Measurements from ENCODE around the gene RNGTT.
"Not testable (repeated sequence)": the region's sequence is repeated elsewhere in the genome, so short reads cannot be mapped to it uniquely, and the experiment has no call there.

RNGTT gene

DNA sequence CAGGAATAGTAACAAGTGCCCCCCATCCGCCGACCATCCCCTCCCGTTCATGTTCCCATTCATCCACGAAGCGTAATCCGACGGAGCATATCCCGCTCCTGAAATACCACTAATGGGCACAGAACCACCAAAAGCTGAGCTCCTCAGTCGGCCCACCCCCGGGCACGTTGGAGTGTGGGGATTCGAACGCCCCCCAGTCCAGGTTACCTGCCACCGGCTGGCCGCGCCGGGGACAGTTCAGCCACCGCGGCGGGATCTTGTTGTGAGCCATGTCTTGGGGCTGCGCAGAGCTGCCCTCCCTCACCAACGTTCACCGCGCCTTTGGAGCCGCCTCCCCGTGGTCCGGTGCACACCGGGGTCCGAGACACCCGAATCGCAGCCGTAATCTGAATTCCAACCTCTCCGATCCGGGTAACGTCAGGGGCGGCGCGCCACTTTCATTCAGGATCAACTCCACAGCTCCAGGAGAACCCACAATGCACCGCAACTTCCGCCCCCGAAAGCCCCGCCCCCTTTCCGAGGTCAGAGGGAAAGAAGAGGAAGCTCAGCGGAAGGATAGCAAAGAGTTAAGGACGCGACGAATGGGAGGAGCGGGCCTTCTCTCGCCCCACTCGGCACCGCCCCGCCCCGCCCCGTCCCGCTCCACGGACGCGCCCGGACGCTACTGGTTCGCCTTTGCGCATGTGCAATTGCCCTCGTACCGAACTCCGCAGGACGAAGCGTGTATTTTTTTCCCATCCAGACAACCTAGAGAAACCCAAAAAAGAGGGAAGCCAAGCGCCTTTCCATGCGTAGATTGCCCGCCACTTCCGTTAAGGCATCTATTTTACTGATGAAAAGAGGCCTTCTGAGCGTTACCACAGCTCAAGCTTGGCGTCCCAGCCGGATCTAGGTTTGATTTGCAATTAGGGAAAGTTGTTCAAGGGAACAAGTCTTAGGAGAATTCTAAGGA, at the start of gene RNGTT:
TSS of gene RNGTT (minus strand) at position 480 of the 952 bp plus-strand sequence. CDS start at position 271, 209 bp downstream.
- peak; percentile 97 for DNase-seq (ENCODE audit: low read depth)

DNA sequence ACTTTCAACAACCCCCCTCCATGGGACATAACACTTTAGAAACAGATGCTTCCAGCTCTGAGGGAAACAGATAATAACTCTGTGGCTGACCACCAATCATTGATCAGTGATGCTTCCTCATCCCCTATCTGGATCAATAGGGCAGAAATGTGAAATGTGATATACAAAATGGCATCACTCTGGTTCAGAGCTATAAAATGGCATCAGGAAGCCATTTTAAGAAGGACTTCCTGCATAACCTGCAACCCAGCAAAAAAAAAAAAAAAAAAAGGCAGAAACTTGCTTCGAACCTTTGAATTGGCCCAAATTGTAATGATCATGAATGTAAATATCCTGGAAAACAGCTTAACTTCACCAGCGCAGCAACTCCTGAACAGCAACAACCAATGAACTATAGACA, 48.0 kb upstream of the RNGTT start:
- no peak for DNase-seq (ENCODE audit: low read depth)

DNA sequence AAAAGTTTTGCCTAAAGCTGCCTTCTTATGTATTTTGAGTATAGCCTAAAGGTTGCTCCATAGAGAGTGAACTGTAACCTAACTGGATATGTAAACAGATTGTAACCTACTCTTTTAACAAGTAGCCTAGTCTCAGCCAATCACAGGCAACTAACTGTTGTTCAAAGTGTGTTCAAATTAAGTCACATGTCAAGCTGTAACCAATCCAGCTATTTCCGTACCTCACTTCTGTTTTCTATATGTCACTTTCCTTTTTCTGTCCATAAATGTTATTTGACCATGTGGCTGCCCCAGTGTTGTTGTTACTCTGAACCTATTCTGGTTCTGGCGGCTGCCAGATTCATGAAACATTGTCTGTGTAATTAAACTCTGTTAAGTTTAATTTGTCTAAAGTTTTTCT, 47.4 kb upstream of the RNGTT start:
- no peak for DNase-seq (ENCODE audit: low read depth)

DNA sequence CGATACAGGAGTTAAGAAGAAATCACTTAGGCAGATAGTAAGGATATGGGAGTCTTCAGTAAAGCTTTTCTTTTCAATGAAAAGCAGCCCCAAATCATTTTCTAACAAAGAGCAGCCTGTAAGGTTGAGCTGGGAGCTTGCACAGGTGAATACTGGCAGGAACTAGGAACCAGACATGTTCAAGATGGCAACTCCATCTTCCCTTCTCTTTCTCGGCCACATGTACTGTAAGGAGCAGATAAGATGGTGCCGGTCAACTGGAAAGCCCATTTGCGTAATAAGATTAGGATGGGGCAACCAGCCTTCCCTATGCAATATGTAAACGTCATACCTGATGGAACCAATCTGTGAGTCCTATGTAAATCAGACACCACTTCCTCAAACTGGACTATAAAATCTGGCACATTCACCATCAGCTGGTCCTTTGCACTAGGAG, 46.2 kb upstream of the RNGTT start:
- no peak for DNase-seq (ENCODE audit: low read depth)

DNA sequence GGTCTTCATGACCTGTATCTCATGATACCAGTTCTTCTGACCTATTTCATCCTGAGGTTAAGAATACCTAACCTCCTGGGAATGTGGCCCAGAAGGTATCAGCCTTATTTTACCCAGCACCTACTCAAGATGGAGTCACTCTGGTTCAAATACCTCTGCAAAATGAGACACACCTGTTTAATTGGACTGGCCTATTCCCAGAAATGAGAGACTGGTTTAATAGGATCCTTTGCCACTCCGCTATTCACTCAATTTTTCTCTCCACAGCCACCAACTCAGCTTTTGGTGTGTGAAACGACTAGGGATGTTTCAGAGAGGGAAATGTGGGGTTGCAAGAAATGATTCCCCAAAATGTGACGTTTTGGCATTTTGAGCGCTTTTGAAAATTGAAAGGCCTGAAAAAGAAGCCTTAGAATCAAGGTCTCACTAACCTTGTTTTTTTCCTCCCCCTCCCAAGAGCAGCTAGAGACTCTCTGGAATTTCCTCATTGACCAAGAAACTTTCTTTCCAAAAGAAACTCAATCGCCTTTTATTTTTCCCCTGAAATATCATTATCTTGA, 45.5 kb upstream of the RNGTT start:
- no peak for DNase-seq (ENCODE audit: low read depth)

DNA sequence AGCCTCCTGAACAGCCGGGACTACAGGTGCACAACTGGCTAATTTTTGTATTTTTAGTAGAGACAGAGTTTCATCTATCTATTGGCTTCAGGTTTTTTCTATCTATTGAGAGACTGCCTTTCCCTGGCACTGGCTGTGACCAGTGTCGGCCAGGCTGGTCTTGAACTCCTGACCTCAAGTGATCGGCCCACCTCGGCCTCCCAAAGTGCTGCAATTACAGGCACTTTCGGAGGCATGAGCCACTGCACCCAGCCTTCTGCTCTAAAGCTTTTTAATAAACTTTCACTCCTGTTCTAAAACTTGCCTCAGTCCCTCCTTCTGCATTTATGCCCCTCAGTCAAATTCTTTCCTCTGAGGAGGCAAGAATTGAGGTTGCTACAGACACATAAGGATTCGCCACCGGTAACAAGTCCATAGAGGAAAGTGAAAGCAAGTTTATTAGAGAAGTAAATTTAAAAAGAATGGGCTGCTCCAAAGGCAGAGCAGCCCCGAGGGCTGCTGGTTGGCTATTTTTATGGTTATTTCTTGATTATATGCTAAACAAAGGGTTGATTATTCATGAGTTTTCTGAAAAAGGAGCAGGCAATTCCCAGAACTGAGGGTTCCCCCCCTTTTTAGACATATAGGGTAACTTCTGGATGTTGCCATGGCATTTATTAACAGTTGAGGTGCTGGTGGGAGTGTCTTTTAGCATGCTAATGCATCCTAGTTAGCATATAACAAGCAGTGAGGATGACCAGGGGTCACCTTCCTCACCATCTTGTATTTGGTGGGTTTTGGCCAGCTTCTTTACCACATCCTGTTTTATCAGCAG, 44.8 kb upstream of the RNGTT start:
- DNase-seq (ENCODE audit: low read depth): no peak

DNA sequence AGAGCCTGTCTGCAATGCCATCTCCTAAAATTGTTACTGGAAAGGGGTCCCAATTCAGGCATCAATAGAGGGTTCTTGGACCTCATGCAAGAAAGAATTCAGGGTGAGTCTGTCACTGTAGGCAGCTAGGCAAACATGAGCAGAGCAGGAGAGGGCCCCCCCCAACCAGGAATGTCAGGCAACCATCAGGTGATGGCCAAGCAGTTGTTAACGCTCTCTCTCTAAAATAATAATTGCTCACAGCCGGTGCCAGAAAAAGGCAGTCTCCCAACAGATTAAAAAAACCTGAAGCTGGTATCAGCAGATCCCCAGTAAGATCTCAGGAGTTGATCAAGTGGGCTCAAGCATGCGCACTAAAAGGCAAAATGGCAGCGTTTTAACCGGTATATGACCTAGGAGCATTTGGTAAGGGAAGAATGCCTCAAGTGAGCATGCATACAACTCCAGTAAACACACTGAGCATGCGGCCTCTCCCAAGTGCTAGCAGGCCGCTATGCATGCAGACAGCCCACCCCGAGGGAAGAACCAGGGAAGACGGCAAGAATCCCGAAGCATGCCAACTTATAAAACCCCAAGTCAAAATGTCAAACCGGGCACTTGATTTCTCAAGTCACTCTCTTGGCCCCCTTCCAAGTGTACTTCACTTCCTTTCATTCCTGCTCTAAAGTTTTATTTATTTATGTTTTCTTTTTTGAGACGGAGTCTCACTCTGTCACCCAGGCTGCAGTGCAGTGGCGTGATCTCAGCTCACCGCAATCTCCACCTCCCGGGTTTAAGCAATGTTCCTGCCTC, 44.0 kb upstream of the RNGTT start:
- DNase-seq (ENCODE audit: low read depth): no peak

DNA sequence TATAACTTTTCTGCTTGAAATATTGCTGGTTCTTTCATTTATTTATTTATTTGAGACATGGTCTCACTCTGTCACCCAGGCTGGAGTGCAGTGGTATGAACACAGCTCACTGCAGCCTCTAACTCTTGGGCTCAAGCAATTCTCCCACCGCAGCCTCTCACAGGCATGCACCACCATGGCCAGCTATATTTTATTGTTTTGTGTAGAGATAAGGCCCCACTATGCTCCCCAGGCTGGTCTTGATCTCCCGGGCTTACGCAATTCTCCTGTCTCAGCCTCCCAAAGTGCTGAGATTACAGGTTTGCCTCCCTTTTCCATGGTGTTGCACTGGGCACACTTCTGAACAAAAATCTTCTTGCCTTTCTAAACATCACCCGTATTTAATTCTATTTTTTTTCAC, 39.1 kb upstream of the RNGTT start:
- no peak for DNase-seq (ENCODE audit: low read depth)

DNA sequence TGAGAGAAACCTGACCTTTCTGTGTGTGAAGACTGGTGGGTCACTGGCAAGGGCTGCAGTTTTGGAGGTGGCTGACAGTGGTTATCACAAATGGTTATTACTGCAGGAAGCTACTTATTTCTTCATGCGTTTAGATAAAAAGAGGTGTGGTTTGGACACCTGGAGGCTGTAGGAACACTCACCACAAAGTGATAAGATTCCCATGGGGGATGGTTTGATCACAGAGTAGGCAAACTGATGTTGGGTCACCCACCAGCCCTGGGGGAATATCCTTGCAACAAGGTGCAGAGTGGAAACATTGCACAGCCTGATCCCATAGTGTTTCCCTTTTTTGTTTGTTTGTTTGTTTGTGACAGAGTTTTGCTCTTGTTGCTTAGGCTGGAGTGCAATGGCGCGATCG, 33.9 kb upstream of the RNGTT start:
- DNase-seq (ENCODE audit: low read depth): no peak

DNA sequence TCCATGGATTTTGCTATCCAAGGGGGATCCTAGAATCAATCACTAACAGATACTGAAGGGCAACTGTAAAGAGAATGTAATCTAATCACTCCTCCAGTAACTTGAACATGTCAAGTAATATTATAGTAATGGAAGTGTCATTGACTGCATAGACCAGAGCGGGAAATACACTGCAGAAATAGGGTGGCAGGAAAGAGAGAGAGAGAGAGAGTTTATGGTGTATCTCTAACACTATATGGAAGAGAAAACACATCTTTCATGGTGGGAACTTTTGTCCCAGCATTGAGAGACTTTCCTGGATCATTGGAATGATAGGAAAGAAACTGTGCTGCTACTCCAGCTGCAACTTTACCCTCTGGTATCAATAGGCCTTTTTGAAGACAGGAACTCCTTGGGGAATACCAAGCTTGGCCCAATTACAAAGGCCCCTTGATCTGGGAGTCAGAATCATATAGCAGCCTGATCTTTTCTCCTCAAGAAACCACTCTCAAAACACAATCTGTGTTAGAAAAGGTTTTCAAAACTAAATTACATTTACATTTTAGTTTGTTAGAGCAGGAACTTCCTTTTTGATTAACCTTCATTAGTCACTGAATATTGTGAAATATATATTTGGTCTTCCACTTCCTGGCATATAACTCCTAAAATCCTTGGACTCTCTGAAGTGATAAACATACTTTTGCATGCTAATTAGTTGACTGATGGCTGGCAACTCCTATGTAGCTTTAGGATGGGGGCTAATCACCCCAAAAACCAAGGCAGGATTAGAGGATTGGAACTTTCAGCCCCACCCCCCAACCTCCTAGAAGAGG, 29.5 kb upstream of the RNGTT start:
- DNase-seq (ENCODE audit: low read depth): no peak

DNA sequence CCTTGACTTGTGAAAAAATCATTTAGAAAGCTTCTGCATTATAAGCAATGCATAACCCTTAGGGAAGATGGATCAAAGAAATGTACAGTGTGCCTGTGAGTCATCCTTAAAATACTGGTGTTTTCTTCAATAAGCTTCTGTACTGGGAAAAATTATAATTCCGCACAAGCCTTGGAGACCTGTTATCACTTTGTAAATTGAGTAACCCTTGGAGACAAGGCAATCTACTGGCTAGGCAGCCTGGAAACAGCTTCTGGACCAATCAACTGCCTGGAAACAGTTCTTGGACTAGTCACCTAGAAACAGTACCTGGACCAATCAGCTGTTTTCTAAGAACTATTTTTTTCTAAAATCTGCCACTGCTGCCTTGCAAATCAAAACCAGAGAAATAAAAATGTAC, 25.8 kb upstream of the RNGTT start:
- DNase-seq (ENCODE audit: low read depth): no peak

DNA sequence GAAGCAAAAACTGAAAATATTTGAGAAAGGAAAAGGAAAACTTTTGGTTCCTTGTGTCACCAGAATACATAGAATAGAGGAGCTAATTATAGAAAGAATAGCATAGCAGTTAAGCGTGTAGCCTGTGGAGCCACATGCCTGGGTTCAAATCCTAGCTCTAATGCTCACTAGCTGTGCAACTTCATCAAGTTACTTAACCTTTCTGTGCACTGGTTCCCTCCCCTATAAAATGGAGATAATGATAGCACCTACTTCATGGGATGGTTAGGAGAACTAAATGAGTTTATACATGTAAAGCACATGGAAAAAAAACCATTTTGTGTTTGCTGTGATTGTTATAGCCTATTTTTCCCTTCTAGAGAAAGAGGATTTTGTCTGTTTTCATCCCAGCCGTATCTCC, 24.5 kb upstream of the RNGTT start:
- no peak for DNase-seq (ENCODE audit: low read depth)

DNA sequence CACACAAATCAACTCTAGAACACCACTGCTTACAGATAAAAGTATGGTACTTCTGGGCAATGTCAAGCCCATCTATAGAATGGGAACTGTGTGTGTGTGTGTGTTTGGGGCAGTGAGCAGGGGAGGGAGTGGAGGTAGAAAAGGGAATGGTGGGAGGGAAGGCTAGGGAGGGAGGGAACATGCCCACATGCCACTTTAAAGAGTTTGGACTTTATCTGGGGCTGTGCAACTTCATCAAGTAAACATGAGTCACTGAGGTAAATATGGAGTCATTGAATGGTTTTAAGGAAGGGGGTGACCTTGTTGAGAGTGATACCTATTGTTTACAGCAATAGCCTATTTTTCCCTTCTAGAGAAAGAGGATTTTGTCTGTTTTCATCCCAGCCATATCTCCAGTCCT, 22.5 kb upstream of the RNGTT start:
- DNase-seq (ENCODE audit: low read depth): no peak

DNA sequence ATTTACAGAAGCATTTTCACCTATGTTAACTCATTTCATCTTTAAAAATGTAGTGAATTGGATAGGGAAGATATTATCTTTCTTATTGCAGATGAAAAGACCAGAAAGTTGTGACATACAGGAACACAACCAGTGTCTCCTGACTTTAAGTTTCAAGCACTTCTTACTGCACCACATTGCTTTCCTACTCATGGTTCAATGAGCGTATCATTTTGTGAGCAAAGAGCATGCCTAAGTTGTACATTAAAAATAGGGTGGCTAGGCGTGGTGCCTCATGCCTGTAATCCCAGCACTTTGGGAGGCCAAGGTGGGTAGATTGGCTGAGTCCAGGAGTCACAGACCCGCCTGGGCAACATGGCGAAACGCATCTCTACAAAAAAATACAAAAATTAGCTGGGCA, 21.2 kb upstream of the RNGTT start:
- DNase-seq (ENCODE audit: low read depth): no peak

DNA sequence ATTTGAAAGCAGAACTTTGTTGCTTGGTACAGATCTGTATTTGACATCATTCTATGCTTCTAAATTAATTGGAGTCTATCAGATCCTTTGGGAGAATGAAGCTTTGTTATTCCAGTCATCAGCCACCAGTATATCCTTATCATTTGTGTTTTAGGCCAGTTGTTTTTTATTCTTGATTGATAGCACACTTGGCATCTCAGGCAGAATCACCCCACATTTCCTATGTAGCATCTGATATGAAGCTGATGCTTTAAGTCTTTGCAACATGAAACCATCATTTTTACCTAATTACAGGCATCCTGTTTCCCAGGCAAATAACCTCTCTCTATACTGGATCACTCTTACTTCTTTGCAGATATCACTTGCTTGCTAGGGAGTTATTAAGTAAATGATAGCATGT, 20.7 kb upstream of the RNGTT start:
- DNase-seq (ENCODE audit: low read depth): no peak

DNA sequence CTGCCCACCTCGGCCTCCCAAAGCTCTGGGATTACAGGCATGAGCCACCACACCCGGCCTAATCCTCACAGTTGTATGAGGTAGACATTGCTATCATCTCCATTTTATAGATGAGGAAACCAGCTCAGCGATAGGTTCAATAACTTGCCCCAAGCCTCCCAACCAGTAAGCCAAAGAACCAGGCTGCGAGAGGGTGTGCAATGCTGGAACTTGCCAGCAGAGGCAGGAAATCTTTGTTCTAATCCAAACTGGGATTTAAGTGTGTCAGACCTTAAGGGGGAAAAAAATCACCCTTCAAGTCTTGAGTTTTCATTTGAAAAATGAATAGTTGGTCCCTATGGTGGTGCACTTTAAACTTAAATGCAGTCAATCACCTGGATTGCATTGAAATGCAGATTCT, 20.1 kb upstream of the RNGTT start:
- DNase-seq (ENCODE audit: low read depth): no peak

DNA sequence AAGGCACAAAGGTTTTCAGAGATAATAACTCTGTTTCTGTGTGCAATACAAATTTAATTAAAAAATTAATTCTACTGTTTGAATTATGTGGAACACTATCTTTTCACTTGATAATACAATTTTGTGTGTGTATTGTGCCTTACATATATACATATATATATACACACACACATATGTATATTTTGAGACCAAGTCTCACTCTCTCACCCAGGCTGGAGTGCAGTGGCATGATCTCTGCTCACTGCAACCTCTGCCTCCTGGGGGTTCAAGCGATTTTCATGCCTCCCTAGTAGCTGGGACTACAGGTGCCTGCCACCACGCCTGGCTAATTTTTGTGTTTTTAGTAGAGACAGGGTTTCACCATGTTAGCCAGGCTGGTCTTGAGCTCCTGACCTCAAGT, 19.7 kb upstream of the RNGTT start:
- not testable (repeated sequence) for DNase-seq (ENCODE audit: low read depth)

DNA sequence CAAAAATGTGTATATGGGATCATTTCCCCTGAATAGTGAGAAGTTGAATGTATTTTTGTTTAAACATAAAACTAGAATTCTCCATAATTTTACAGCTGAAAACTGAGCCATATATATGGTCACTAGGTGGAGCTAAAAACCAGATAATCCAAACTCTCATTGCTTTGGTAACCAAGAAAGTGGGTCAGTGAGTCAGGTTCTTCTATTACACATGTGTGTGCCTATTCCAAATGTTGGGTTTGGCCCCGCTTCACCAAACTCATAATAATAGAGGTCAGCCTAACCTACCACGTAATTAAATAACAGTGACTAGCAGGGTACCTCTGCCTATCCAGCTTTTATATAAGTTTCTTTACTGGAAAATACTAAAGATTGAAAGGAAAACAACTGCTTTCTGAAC, 19.3 kb upstream of the RNGTT start:
- no peak for DNase-seq (ENCODE audit: low read depth)

DNA sequence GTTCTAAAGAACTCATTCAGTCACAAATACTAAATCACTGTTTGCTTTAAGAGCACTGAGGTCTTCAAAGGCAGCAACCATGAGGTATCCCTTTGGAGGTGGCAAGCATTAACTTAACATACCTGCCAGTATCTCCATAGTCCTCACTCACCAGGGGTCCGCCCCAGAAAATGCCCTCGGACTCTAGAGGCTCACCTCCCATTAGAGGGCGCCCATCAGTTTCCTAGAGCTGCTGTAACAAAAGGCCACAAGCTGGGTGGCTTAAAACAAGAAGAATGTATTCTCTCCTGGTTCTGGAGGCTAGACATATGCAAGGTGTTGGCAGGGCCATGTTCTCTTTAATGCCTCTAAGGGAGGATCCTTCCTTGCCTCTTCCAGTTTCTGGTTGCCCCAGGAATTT, 12.0 kb upstream of the RNGTT start:
- DNase-seq (ENCODE audit: low read depth): no peak

DNA sequence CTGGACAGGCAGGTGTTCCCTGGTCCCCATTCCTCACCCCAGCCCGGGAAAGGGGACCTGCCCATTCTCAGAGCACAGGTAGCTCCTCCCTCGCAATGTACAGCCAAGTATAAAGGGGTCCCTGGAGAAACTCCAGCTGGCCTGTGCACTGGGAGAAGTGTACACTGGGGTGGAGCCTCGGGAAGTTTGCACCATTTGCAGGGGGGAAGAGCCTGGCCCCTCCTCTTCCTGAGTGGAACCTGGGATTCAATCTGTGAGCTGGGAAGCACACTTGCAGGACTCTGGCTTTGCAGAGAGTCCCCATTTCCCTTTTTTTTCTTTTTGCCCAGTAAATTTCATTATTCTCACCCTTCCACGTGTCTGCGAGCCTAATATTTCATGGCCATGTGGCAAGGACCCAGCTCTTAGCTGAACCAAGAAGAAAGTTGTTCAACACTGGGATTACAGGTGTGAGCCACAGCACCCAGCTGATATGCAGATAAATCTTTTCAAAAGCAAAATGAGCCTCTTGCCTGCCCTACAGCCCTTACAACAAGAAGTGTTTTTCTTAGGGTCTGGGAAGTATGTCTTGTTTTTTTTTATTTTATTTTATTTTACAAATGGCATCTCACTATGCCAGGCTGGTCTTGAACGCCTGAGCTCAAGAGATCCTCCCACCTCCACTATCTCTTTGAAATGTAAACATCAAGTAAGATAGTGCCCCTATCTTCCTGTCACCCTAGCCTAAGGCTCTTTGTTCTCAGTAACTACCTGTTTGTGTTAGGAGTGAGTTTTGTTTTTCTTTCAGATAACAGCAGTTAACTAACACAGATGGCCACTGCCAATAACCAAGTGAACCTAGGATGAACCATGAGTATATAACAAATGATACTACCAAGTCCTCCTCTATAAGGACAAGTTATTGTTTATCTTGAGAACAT, 9.3 kb upstream of the RNGTT start:
- DNase-seq (ENCODE audit: low read depth): no peak

All from stimulated activated CD8-positive, alpha-beta memory T cell treated with anti-CD3 and anti-CD28 coated beads, Interleukin-12 subunit alpha, Interleukin-12 subunit beta, amount 100 ng/mL, for 1 hour (primary cell).